GM19463 (cell line): ENCODE results near the gene GEMIN7.
A peak's percentile ranks its signal among the peaks of the same experiment; 100 is the strongest.

Source experiments
- ATAC-seq: cut with Tn5 transposase; IDR thresholded peaks from one replicate; pipeline ENCODE4 v1.9.1; 2021; ENCODE audit warnings: mild to moderate bottlenecking, moderate library complexity; ENCODE audit not compliant: unreplicated experiment

Gene GEMIN7

GRCh38 chr19:45079063-45079910 lies at the start of gene GEMIN7:
GEMIN7 (plus strand) TSS chr19:45079260; CDS start chr19:45090115, 10,855 bp downstream.
- no peak for ATAC-seq

GRCh38 chr19:45030825-45031224 lies 48.2 kb upstream of the GEMIN7 start:
- ATAC-seq, result no peak

GRCh38 chr19:45032421-45032820 lies 46.6 kb upstream of the GEMIN7 start:
- no peak for ATAC-seq

DNA sequence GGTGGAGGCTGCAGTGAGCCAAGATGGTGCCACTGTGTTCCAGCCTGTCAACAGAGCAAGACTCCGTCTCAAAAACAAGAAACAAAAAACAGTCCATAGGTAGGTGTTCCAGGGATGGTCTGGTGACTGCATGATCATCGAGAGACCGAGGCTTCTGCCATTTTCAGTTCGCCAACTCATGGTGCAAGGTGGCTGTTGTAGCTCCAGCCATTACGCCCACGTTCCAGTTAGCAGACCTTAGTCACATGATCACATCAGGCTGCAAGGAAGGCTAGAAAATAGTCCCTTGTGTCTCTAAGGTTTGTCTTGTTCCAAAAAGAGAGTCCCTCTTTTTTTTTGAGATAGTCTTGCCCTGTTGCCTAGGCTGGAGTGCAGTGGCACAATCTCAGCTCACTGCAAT lies 43.3 kb upstream of the GEMIN7 start:
- no peak for ATAC-seq

DNA sequence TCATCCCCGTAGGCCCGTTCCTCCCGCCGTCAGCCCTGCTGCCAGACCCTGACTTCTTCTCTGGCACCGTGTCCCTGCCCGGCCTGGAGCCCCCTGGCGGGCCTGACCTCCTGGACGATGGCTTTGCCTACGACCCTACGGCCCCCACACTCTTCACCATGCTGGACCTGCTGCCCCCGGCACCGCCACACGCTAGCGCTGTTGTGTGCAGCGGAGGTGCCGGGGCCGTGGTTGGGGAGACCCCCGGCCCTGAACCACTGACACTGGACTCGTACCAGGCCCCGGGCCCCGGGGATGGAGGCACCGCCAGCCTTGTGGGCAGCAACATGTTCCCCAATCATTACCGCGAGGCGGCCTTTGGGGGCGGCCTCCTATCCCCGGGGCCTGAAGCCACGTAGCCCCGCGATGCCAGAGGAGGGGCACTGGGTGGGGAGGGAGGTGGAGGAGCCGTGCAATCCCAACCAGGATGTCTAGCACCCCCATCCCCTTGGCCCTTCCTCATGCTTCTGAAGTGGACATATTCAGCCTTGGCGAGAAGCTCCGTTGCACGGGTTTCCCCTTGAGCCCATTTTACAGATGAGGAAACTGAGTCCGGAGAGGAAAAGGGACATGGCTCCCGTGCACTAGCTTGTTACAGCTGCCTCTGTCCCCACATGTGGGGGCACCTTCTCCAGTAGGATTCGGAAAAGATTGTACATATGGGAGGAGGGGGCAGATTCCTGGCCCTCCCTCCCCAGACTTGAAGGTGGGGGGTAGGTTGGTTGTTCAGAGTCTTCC lies 41.5 kb upstream of the GEMIN7 start:
- ATAC-seq, result no peak

- peak; percentile 93 for ATAC-seq
These were observed 39.8 kb upstream of the GEMIN7 start, which contains the start of gene CLASRP for GRCh38 chr19:45038931-45039893. CLASRP (plus strand) TSS chr19:45039045; CDS start chr19:45040213, 1,168 bp downstream.

GRCh38 chr19:45040059-45040771 lies 38.8 kb upstream of the GEMIN7 start:
- no peak for ATAC-seq

GRCh38 chr19:45041125-45041524 lies 37.9 kb upstream of the GEMIN7 start:
- no peak for ATAC-seq

- no peak for ATAC-seq
These were observed 33.2 kb upstream of the GEMIN7 start for GRCh38 chr19:45045671-45046353.

- no peak for ATAC-seq
These were observed 32.7 kb upstream of the GEMIN7 start for GRCh38 chr19:45046355-45046754.

DNA sequence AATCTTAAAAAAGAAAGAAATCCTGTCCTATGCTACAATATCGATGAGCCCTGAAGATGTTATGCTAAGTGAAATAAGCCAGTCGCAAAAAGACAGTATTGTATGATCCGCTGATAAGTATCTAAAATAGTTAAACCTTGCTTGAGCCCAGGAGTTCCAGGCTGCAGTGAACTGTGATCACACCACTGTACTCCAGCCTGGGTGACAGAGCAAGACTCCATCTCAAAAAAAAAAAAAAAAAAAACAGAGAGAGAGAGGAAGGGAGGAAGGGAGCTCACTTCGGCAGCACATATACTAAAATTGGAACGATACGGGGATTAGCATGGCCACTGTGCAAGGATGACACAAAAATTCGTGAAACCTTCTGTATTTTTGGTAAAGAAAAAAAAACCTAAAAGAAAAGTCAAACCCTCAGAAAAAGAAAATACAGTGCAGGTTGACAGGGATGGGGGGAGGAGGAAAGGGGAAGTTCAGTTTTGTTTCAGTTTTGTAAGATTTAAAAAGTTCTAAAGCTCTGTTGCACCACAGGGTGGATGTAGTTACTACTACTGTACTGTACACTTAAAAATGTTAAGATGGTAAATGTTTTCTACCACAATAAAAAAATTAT lies 31.8 kb upstream of the GEMIN7 start:
- no peak for ATAC-seq

- no peak for ATAC-seq
These were observed 29.9 kb upstream of the GEMIN7 start for GRCh38 chr19:45049073-45049736.

DNA sequence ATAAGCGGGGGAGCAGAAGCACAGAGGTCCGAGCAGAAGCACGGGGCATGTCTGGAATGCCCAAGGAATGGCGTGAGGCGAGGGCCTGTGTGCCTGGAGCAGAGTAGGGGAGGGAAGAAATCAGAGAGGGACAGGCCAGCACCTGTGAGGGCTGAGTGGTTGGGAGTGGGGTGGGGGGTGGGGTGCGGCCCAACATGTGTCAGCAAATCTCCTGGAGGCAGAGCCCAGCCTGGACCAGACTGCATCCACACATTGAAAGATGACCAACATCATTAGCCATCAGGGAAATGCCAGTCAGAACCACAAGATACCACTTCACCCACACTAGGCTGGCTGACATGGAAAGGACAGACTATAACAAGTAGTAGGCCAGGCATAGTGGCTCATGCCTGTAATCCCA lies 29.0 kb upstream of the GEMIN7 start:
- no peak for ATAC-seq

- no peak for ATAC-seq
These were observed 27.0 kb upstream of the GEMIN7 start for GRCh38 chr19:45051929-45052579.

GRCh38 chr19:45056831-45057230 lies 22.2 kb upstream of the GEMIN7 start:
- ATAC-seq, result no peak

- no peak for ATAC-seq
These were observed 21.6 kb upstream of the GEMIN7 start for GRCh38 chr19:45057444-45057843.

GRCh38 chr19:45058622-45059159 lies 20.4 kb upstream of the GEMIN7 start:
- ATAC-seq, result no peak
